ENCODE measurements around the gene RNF167.

GRCh38 chr17:4972322-4972721 lies 32.3 kb downstream of the RNF167 start:
- TF ChIP-seq EZH2phosphoT487 (IDR thresholded peaks at IDR 0.05; ENCODE audit: insufficient read depth, low read depth) = no peak
- TF ChIP-seq EZH2 (IDR thresholded peaks at IDR 0.05; ENCODE audit: insufficient read depth, poor library complexity, severe bottlenecking) = no peak
